RWPE1 (cell line): ENCODE data around the gene GIMD1.

ENCODE experiments used
- CTCF ChIA-PET: fragments of 350-600 bp; sonication (Branson Sonifier 250); formaldehyde crosslinking; extraction: SDS; loops from one replicate; lab custom pipeline; 2021; lab: Yijun Ruan, JAX
- POLR2A ChIA-PET: fragments of 400-600 bp; formaldehyde crosslinking; extraction: SDS; loops from one replicate; lab custom pipeline; 2020; ENCODE audit warnings: antibody characterized with exemption; ENCODE audit not compliant: low non-redundant PET; lab: Yijun Ruan, JAX
- DNase-seq: peaks from one replicate; pipeline ENCODE4 v3.0.0; 2012; ENCODE audit warnings: low spot score
- H3K27ac ChIP-seq: fragments of 450-650 bp; 2 replicates; pipeline ENCODE4 v1.5.1; 2017
- TF ChIP-seq, protein P1 (sequence below): fragments of 450-650 bp; conservative IDR thresholded peaks from 2 replicates; pipeline ENCODE4 v1.5.1; 2017; ENCODE audit warnings: low read depth, mild to moderate bottlenecking

GIMD1 gene

DNA sequence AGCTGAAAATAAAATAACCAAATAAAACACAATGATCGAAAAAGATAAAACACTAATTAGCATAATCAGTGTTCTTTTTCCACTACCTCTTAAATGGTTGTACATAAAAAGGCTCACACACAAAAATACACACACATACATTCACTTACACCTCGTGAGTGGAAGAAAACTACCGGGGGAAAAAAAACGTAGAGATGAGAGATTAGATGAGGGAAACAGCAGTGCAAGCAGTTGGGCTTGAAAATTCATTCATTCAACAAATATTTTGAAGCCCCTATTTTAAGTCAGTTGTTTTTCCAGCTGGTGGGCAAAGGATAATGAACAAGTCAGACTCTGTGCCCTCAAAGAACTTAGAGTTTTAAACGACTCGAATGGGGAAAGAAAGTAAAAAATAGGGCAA, 53.6 kb downstream of the GIMD1 start:
- H3K27ac ChIP-seq = no peak overlapping the region; the same call in 1 of the 2 replicates
- CTCF ChIA-PET = interaction anchor here (0.6 to 0.9 kb wide), 2 partner anchors 11 to 29 kb away, joined by 3 read pairs; no protein-coding TSS in a partner anchor
- POLR2A ChIA-PET = interaction anchor here (0.7 kb wide), 1 partner anchor 44 kb away, joined by 4 read pairs; no protein-coding TSS in a partner anchor
- TF ChIP-seq, protein P1, sequence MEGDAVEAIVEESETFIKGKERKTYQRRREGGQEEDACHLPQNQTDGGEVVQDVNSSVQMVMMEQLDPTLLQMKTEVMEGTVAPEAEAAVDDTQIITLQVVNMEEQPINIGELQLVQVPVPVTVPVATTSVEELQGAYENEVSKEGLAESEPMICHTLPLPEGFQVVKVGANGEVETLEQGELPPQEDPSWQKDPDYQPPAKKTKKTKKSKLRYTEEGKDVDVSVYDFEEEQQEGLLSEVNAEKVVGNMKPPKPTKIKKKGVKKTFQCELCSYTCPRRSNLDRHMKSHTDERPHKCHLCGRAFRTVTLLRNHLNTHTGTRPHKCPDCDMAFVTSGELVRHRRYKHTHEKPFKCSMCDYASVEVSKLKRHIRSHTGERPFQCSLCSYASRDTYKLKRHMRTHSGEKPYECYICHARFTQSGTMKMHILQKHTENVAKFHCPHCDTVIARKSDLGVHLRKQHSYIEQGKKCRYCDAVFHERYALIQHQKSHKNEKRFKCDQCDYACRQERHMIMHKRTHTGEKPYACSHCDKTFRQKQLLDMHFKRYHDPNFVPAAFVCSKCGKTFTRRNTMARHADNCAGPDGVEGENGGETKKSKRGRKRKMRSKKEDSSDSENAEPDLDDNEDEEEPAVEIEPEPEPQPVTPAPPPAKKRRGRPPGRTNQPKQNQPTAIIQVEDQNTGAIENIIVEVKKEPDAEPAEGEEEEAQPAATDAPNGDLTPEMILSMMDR = no peak
- no peak for DNase-seq

DNA sequence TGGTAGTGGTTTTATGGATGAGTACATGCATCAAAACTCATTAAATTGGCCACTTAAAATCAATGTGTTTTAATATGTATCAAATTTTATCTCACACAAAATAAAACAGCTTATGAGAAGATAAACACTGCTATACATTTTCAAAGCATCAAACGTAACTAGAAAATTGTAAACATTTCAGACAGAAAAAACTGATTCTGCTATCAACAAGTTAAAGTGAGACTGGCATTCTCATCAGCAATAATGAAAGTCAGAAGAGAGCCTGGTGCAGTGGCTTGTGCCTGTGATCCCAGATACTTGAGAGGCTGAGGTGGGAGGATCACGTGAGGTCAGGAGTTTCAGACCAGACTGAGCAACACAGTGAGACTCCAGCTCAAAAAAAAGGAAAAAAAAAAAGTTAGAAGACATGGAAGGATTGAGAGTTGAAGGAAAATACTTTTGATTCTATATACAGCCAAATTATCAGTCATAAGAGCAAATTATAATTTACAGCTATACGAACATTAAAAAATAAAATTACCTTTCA, 55.5 kb downstream of the GIMD1 start:
- no peak overlapping the region for H3K27ac ChIP-seq
- ChIA-PET CTCF (interaction anchor here (0.7 kb wide), 1 partner anchor 870 kb away, joined by 3 read pairs; no protein-coding TSS in a partner anchor), POLR2A (no interaction called here)
- no peak for DNase-seq
- TF ChIP-seq, protein P1 = no peak

GRCh38 chr4:106312377-106312776, 56.2 kb downstream of the GIMD1 start:
- TF ChIP-seq, protein P1 = no peak
- ChIA-PET CTCF (interaction anchor here (0.7 kb wide), 1 partner anchor 74 kb away, joined by 3 read pairs; no protein-coding TSS in a partner anchor), POLR2A (no interaction called here)
- no peak for DNase-seq
- H3K27ac ChIP-seq = no peak overlapping the region
